ENCODE measurements around the gene ZNF100.
"Not testable (repeated sequence)": the region's sequence is repeated elsewhere in the genome, so short reads cannot be mapped to it uniquely, and the experiment has no call there.

The ZNF100 gene

DNA sequence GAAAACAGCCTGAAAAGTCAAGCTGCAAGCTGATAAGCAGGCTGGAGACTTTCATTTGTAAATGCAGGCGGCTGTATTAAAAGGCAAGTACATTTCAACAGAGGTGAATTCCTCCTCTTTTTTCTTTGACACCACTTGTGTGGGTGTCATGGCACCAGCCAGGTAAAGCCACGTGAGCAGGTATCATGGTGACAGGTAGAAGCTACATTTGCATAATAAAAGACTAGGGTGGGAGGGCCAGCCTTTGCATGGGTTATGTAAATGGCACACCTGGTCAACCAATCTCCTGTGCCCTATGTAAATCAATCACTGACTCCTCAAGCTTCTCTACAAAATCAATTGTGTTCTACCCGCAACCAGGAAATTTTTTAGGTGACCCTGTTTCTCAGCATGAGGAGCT is 68.2 kb downstream of the ZNF100 start:
- DNase-seq = no peak

DNA sequence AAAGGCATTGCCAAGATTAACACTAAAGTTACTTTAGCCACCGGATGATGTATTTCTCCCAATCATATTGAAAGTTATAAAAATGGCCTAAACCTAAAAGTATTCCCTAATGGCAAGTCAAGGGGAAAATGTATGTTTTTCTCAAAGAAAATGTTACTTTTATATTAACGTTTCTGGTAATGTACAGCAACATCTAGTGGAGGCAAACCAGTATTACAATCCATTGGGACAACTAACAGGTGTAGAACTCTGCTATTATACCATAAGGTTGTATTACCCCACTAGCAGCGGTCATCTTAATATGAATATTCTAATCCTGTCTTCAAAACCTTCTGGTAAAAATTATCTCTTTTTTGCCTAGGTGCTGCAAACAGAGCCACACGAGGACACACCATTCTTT is 69.2 kb downstream of the ZNF100 start:
- DNase-seq = no peak

DNA sequence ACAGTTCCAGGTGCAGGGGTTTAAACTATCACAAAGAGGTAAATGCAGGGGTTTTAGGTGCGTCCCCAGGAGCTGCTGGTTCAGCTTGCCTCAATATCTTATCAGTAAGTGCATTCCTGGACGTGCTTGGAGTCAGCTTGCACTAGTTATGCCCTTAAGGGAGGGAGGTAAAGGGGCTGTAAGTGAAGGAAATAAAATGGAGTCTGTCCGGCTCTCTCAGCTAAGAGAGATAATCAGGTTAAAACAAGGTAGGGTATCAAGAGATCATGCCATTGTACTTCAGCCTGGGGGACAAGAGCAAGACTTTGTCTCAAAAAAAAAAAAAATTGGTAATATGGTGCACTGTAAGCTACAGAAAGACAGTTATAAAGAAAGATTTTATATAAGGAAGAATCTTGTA is 69.7 kb downstream of the ZNF100 start:
- no peak for DNase-seq

DNA sequence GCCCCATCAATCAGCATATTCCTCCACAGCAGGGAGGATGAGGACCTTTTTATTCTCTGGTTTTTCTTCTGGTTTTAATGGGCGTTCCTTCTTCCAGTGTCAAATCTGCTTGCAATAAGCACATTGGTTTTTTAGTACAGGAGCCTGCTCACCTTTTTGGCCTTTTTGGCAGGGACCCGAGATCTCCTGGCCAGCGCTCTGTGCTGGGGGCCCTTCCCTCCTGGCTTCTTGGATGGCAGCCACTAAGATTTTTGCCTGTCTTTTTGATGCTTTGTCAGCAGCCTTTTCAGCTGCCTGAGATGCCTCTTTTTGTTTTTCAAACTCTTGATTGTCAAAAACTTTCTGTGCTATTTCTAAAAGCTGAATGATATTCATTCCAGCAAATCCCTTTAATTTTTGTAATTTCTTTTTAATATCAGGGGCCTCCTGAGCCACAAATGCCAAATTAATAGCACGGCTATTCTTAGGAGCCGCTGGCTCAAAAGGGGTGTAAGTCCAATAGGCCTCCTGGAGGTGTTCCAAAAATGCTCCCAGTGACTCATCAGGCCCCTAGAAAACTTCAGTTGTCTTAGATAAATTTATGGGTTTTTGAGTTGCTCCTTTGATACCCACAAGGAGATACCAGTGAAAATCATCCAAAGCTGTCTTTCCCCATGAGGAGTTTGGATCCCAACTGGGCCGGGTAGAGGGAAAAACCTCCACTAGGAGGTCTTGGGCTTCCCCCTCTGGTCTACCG is 73.0 kb downstream of the ZNF100 start:
- no peak for DNase-seq

DNA sequence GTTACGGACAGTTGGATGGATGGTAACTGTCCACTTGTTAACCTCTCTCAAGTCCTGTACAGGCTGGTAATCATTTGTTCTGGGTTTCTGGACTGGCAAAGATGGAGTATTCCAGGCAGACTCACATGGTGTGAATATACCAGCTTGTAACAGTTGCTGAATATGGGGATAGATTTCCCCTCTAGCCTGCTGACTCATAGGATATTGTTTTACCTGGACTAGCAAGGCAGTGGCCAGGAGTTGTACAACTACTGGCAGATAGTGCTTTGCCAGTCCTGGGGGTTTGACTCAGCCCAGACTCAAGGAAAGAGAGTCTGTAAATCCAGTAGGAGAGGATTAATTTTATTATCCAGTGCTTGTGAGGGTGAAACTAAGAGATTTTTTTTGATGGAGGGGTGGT is 74.0 kb downstream of the ZNF100 start:
- no peak for DNase-seq

DNA sequence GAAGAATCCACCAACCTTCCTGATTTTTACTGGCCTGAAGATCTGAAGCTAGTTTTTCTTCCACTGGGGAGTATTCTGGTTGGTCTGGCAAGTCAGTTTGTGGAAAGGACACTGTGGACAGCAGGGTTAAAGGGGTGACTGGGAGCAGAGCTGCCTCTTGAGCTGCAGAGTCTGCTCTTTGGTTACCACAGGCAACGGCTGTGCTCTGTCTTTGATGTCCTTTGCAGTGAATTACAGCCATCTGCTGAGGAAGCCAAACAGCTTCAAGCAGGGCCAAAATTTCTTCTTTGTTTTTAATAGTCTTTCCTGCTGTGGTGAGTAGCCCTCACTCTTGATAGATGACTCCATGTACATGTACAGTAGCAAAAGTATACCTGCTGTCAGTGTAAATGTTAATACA is 75.7 kb downstream of the ZNF100 start:
- DNase-seq = no peak

DNA sequence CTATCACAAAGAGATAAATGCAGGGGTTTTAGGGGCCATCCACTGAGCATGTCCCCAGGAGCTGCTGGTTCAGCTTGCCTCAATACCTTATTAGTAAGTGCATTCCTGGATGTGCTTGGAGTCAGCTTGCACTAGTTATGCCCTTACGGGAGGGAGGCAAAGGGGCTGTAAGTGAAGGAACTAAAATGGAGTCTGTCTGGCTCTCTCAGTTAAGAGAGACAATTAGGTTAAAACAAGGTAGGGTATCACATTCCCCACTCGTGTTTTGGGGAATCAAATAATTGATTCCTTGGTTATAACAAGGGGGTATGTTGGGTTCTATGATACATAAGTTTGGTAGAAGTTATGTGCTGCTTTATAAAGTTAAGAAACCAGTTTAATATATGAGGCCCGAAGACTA is 78.9 kb downstream of the ZNF100 start:
- DNase-seq = no peak

DNA sequence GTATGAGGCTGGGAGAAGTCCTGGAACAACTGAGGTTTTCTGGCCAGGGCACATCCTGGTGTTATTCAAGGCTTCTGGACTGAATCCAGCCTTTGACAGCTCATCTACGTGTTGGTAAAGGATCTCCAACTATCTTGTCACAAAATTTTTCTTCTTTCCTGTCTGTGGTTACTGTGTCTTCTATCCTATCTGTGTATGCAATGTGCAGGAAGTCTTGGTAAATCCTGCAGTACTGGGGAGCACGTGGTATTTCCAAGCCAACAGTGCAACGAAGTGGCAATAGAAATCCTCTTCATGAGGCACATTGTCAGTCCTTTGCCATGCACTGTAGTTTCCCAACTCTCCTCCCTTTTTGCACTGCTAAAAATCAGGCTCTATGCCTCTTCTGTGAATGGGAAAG is 86.7 kb downstream of the ZNF100 start:
- no peak for DNase-seq

DNA sequence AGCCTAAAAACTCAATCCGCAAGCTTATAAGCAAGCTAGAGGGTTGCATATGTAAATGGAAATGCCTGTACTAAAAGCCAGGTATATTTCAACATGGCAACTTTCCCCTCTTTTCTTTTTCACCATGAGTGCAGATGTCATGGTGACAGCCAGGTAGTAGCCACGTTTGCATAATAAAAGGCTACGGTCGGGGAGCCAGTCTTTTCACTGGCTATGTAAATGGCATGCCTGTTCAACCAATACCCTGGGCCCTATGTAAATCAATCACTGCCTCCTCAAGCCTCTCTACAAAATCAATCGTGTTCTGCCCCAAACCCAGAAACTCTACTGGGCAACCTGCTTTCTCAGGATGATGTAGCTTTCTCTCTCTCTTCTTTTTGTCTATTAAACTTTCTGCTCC is 87.4 kb downstream of the ZNF100 start:
- no peak for DNase-seq

DNA sequence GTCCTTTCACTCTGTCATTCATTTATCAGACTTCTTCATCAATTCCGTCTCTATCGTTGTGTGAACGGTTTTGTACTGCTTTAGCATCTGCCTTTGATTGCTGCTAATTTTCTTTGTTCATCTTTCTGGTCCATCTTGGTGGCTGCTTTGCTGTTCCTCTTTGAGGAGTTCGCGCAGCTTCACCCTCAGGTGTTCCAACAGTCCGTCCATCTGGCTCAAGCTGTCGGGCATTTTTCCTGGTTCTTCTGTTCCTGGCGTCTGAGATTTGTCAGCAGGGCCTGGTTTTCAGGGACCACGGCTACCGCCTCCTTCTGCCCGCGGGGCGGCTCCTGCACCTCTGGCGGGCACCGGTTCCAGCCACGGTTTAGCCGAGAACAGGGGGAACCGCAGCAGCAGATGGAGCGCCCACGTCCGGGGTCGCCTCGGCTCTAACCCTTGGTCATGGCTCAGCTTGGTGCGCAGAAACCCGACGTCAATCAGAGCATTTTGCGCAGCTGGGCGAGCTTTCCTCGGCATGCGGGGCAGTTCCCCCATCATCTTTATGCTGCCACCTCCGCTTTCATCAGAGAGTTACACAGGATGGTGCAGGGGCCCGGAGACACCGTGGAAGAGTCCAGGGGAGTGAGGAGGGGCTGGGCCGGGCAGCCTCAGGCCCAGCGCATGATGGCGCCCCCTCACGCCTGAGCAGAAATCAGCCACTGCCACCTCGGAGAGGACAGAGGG is 89.5 kb downstream of the ZNF100 start:
- DNase-seq = no peak

DNA sequence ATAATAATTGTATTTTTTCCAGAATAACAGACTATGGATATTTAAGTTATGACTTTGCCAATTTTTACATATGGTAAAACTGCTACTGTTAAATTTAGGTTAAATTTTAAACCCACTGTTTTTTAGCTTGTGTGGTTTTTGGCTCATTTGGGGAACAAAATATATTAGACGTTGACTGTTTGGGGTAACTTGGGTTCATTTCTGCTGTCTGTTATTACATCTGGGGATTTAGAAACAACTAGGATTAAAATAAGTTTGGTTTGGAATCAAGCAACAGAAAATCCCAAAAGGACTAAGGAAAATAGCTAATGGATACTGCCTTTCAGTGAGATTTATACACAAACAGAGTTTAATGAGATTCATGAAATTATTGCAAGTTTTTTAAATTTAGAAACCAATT is 92.9 kb downstream of the ZNF100 start:
- DNase-seq = no peak

DNA sequence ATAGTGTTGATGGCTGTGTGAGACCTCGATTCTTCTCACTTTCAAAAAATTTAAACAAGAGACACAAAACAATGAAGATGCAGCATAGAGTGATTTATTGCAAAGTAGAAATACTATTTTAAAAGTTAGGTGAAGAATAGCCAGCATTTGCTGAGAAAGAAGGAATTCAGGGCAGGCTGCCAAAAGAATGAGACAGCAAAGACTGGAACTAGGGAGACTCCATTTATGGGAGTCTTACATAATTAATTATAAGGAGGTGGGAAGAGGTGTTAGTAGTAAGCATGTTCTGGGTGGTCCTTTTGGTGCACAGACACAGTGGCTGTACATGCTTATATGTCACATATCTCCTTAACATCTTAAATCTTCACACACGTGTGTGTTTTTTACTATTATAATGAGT is 93.9 kb downstream of the ZNF100 start:
- not testable (repeated sequence) for DNase-seq
